Raji (cell line): ENCODE measurements around the gene PDK4.

Source experiments
- POLR2A ChIP-seq: IDR thresholded peaks from 2 replicates; pipeline ENCODE4 v1.6.1; 2011; ENCODE audit warnings: low read depth, low read length, control low read depth; ENCODE audit not compliant: insufficient read depth

Gene PDK4

GRCh38 chr7:95596198-95597063 lies at the start of gene PDK4:
PDK4 (minus strand) TSS chr7:95596516; CDS start chr7:95596293, 223 bp downstream.
- TF ChIP-seq POLR2A: no peak

GRCh38 chr7:95642173-95642572 lies 45.9 kb upstream of the PDK4 start:
- no peak for TF ChIP-seq POLR2A

- no peak for TF ChIP-seq POLR2A
Measured at GRCh38 chr7:95636140-95636940, 40.0 kb upstream of the PDK4 start.

GRCh38 chr7:95632609-95633008 lies 36.3 kb upstream of the PDK4 start:
- TF ChIP-seq POLR2A: no peak

- no peak for TF ChIP-seq POLR2A
Measured at GRCh38 chr7:95631527-95631926, 35.2 kb upstream of the PDK4 start.

GRCh38 chr7:95630702-95631458 lies 34.6 kb upstream of the PDK4 start:
- no peak for TF ChIP-seq POLR2A

- TF ChIP-seq POLR2A: no peak
Measured at GRCh38 chr7:95628831-95629439, 32.6 kb upstream of the PDK4 start.

- TF ChIP-seq POLR2A: no peak
Measured at GRCh38 chr7:95623788-95624187, 27.5 kb upstream of the PDK4 start.

GRCh38 chr7:95622859-95623258 lies 26.5 kb upstream of the PDK4 start:
- no peak for TF ChIP-seq POLR2A

- no peak for TF ChIP-seq POLR2A
Measured at GRCh38 chr7:95622001-95622549, 25.8 kb upstream of the PDK4 start.

GRCh38 chr7:95621404-95621803 lies 25.1 kb upstream of the PDK4 start:
- TF ChIP-seq POLR2A: no peak

- no peak for TF ChIP-seq POLR2A
Measured at GRCh38 chr7:95620631-95621030, 24.3 kb upstream of the PDK4 start.

- no peak for TF ChIP-seq POLR2A
Measured at GRCh38 chr7:95619921-95620320, 23.6 kb upstream of the PDK4 start.

GRCh38 chr7:95619517-95619916 lies 23.2 kb upstream of the PDK4 start:
- TF ChIP-seq POLR2A: no peak

GRCh38 chr7:95614442-95614940 lies 18.2 kb upstream of the PDK4 start:
- no peak for TF ChIP-seq POLR2A

GRCh38 chr7:95611224-95611623 lies 14.9 kb upstream of the PDK4 start:
- no peak for TF ChIP-seq POLR2A
